PC-9 (cell line): ENCODE measurements around the gene MLKL.

Source experiments
- EZH2 ChIP-seq: fragments of 200-600 bp; sonication (generic); IDR thresholded peaks from 2 replicates; pipeline ENCODE4 v1.8.0; 2017; ENCODE audit warnings: antibody characterized with exemption, low read depth
- TF ChIP-seq, protein P1 (sequence below): fragments of 200-600 bp; sonication (generic); conservative IDR thresholded peaks from 2 replicates; pipeline ENCODE4 v1.6.1; 2017; ENCODE audit warnings: mixed run types, antibody characterized with exemption, mild to moderate bottlenecking, moderate library complexity

DNA sequence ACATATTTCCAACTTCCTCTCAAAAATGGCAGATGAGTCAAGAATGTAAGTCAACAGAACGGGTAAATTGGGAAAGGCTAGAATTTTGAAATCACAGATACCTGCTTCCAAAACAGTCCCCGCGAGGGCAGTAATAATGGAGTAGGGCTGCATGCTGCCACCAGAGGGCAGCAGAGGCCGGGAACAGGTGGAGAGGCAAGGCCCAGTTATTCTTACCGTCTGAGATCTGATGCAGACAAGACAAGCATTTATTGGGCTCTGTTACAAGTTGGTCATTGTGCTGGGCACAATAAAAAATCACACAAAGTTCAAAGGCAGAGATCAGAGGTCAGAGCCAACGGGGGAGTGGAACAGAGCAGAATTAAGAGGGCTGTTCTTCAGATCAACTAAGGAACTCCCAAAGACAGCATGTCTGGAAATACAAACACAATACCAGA, 8.8 kb upstream of the MLKL start:
- TF ChIP-seq, protein P1, sequence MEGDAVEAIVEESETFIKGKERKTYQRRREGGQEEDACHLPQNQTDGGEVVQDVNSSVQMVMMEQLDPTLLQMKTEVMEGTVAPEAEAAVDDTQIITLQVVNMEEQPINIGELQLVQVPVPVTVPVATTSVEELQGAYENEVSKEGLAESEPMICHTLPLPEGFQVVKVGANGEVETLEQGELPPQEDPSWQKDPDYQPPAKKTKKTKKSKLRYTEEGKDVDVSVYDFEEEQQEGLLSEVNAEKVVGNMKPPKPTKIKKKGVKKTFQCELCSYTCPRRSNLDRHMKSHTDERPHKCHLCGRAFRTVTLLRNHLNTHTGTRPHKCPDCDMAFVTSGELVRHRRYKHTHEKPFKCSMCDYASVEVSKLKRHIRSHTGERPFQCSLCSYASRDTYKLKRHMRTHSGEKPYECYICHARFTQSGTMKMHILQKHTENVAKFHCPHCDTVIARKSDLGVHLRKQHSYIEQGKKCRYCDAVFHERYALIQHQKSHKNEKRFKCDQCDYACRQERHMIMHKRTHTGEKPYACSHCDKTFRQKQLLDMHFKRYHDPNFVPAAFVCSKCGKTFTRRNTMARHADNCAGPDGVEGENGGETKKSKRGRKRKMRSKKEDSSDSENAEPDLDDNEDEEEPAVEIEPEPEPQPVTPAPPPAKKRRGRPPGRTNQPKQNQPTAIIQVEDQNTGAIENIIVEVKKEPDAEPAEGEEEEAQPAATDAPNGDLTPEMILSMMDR = peak; percentile 98
- no peak for TF ChIP-seq EZH2
